ENCODE measurements around the gene SHISAL1.

GRCh38 chr22:44337678-44338004 lies 24.9 kb upstream of the SHISAL1 start:
- TF ChIP-seq CTCF (IDR thresholded peaks at IDR 0.05): no peak
- TF ChIP-seq POLR2AphosphoS5 (IDR thresholded peaks at IDR 0.05): no peak
